ENCODE measurements around the gene ZCCHC17. TPM values are rescaled to one million over a fixed set of nuclear protein-coding genes. Genes with fewer than 3 reads are reported as not detected.
A peak's percentile ranks its signal among the peaks of the same experiment; 100 is the strongest.

Gene ZCCHC17
- total and polyA plus RNA-seq, 8 donors = 1.8 to 39.0 (median 23.2) TPM; not detected in 1

GRCh38 chr1:31373897-31374486 lies 77.2 kb downstream of the ZCCHC17 start:
- TF ChIP-seq CTCF (IDR thresholded peaks at IDR 0.05) (no peak), POLR2AphosphoS5 (IDR thresholded peaks at IDR 0.05) (no peak), EP300 (IDR thresholded peaks at IDR 0.05) (no peak), POLR2A (IDR thresholded peaks at IDR 0.05) (no peak)
- DNase-seq = no peak
- intact Hi-C loops (cut with DNase I; ENCODE audit: low total_unique reads) = no loop called here
- WGBS, 5 donors = 32 to 36% (median 34%) methylated on average over 11 of the region's 11 CpGs
- Histone ChIP-seq H3K9me3 (no peaks in the 10 kb centered on the region), H3K4me3 (peak overlapping the region; percentile 45 to 50 (median 48)), H3K27ac (peak overlapping the region; percentile 34 to 86 (median 77)), H3K27me3 (no peaks in the 10 kb centered on the region), H3K36me3 (no peaks in the 10 kb centered on the region), H3K4me1 (peaks cover 19 to 57% (median 35%) of the 10 kb centered on the region in 4 donors)

GRCh38 chr1:31374511-31375196 lies 77.8 kb downstream of the ZCCHC17 start:
- Histone ChIP-seq H3K9me3 (no peaks in the 10 kb centered on the region), H3K27ac (peak overlapping the region in 4 of 5 donors; percentile 74 to 86 (median 80)), H3K36me3 (no peaks in the 10 kb centered on the region), H3K27me3 (no peaks in the 10 kb centered on the region), H3K4me1 (peaks cover 19 to 52% (median 34%) of the 10 kb centered on the region in 4 donors), H3K4me3 (no peak overlapping the region)
- WGBS, 5 donors = 71 to 88% (median 80%) methylated on average over 5 to 7 of the region's 7 CpGs
- DNase-seq = peak; percentile 61 to 80
- intact Hi-C loops (cut with DNase I; ENCODE audit: low total_unique reads) = no loop called here
- no peak for TF ChIP-seq POLR2AphosphoS5 (IDR thresholded peaks at IDR 0.05)
- TF ChIP-seq CTCF (IDR thresholded peaks at IDR 0.05) = no peak
- TF ChIP-seq EP300 (IDR thresholded peaks at IDR 0.05) = no peak
- TF ChIP-seq POLR2A (IDR thresholded peaks at IDR 0.05) = no peak

DNA sequence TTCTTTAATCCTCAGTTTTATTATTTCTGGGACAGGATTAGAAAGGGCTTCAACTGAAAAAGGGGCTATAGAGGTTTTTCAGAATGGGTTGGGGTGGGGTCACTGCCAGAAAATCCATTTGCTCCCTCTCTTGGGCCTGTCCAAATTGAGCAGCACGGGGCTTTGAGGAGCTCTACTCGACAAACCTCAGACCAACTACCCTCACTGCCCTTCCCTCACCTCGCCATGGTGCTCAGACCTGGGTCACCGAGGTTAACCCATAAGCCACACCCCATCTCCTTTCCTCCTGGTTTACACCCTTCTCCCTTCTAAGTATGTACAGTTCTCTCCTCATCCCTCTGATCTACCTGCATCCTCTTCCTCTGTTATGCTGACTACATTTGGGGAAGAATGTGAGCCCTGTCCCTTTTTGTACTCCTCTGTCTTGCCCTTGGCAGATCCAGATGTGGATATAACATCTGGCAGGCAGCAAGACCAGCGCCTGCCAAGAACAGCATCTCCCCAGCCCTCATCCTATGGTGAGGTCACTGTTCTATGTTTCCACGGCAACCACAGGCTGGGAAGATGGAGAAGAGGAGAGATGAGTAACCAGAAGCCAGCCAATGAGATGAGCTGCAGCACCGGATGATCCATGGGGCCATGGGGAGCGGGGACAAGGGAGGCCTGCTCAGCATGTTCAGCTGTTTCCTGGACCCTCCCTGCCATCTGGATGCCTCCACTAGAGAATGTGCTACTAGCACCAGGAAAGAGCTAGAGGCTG lies 79.7 kb downstream of the ZCCHC17 start:
- no peaks in the 10 kb centered on the region for H3K27me3 ChIP-seq
- H3K9me3 ChIP-seq = no peaks in the 10 kb centered on the region
- peak in 1 of 2 donors; percentile 91 for DNase-seq
- peaks cover 19 to 42% (median 30%) of the 10 kb centered on the region in 4 donors for H3K4me1 ChIP-seq
- 59 to 80% (median 73%) methylated on average over 8 of the region's 8 CpGs for WGBS, 5 donors
- H3K27ac ChIP-seq = no peak overlapping the region
- intact Hi-C loops (cut with DNase I; ENCODE audit: low total_unique reads) = no loop called here
- H3K36me3 ChIP-seq = no peaks in the 10 kb centered on the region
- H3K4me3 ChIP-seq = no peak overlapping the region
- TF ChIP-seq EP300 (IDR thresholded peaks at IDR 0.05) = no peak
- no peak for TF ChIP-seq POLR2AphosphoS5 (IDR thresholded peaks at IDR 0.05)
- TF ChIP-seq POLR2A (IDR thresholded peaks at IDR 0.05) = no peak
- TF ChIP-seq CTCF (IDR thresholded peaks at IDR 0.05) = no peak

DNA sequence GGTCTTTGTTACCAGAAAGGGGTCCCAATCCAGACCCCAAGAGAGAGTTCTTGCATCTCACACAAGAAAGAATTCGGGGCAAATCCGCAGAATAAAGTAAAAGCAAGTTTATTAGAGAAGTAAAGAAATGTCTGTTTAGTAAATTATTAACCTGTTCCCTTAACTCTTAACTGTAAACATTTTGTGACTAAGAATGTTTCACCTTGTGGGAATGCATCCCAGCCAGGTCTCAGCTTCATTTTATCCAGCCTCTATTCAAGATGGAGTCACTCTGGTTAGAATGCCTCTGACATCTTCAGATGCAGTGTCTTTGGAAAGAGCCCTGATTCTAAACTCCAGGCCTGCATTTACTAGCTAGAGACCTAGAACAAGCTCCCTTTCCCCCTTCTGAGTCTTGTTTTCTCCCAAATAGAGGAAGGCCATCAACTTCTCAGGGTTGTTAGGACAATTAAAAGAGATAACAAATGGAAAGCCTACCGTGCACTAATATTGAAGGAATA lies 80.6 kb downstream of the ZCCHC17 start:
- Histone ChIP-seq H3K4me3 (no peak overlapping the region), H3K36me3 (no peaks in the 10 kb centered on the region), H3K27ac (no peak overlapping the region), H3K9me3 (no peaks in the 10 kb centered on the region), H3K4me1 (peaks cover 18 to 34% (median 22%) of the 10 kb centered on the region in 4 donors), H3K27me3 (no peaks in the 10 kb centered on the region)
- WGBS, 5 donors = 72 to 87% (median 80%) methylated on average over 3 of the region's 3 CpGs
- intact Hi-C loops (cut with DNase I; ENCODE audit: low total_unique reads) = no loop called here
- DNase-seq = no peak
- TF ChIP-seq POLR2AphosphoS5 (IDR thresholded peaks at IDR 0.05) (no peak), POLR2A (IDR thresholded peaks at IDR 0.05) (no peak), CTCF (IDR thresholded peaks at IDR 0.05) (no peak), EP300 (IDR thresholded peaks at IDR 0.05) (no peak)

Data from stomach (tissue), 9 donors.